Left lobe of liver (tissue), 2 donors: ENCODE results near the gene IQGAP3. TPM values are rescaled to one million over a fixed set of nuclear protein-coding genes. Genes with fewer than 3 reads are reported as not detected.

Experiments used
- ATAC-seq: fragments of 200-7000 bp; cut with Tn5 transposase; one replicate; pipeline ENCODE4 v1.9.1; 2020; ENCODE audit warnings: mild to moderate bottlenecking, moderate library complexity
- DNase-seq: peaks from one replicate; pipeline ENCODE4 v3.0.0-alpha.2; 2020; ENCODE audit warnings: low spot score
- total RNA-seq: library from RNA; stranded (reverse); gene quantifications from one replicate; pipeline ENCODE4 v1.2.1, GENCODE V29; 2021
- donor health status: DM: no; HTN: no; CAD: no; lungs with moderate emphysema.
- donor health status: DM: no; HTN: yes; CAD: no.

Gene IQGAP3
- total RNA-seq, 1 donor from 2014 or later = 0.23 TPM

DNA sequence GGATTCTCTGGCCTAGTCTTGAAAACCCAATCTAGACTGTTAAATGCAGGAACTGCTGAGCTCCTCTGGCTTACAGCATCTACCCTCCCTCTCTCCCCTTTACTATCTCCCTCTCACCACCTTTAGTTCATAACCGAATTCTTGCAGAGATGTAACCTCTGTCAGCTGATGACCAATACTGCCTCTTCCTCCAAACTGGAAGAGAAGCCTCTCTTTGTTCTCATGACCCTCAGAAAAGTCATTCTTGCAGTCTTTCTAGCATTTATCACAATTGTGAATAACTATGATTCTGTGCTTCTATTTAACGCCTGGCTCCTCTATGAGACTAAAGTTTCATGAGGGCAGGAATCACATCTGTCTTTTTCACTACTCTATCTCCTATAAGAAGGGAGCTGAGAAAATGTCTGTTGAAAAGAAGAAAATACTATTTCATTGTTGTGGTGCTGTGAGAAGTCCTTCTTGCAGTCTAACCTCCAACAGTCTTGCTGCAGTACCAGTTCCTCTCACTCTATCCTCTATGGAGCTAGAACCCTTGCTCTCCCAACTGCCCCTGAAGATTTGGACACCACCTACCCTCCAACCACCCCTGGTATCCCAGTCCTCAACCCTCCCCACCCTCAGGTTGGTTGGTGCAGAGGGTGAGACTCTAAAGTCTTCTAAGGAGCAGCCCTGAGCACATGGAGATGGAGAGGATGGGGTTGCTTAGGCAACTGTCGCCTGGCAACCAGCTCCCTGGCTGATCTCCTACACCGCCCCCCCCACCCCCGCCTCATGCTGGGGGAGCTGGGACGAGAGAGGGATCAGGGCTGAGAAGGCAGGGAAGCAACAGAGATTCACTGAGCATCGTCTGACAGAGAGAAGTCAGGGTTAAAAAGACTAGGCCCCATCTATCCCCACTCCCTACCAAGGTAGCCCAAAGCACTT is 85.7 kb downstream of the IQGAP3 start:
- ATAC-seq (no peak), DNase-seq (no peak)

GRCh38 chr1:156485984-156486383 is 86.4 kb downstream of the IQGAP3 start:
- no peak for DNase-seq
- ATAC-seq = no peak

DNA sequence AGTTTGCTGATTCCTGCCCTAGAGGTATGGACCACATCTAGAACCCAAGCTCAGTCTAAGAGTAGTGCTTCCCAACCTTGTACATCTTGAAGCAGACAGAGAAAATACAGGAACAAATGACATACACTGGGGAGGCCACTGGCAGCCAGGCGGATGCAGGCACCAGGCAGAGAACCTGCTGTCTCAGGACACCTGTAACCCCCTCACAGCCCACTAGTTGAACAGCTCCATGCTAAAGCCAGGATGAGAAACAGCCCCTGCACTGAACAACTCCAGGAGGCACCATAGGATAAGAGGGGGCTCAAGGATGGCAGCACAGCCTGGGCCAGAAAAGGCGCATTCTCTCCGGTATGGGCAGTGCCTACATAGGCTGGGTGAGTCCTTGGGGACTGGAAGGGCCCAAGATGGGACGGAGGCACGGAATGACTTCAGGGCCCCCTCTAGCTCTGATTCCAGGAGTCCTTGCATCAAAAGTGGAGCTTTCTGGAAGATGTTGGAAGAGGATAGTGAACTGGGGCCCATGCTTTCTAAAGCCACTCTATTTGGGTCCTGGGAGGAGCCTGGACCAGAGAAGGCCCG is 87.8 kb downstream of the IQGAP3 start:
- DNase-seq = no peak
- ATAC-seq = no peak

DNA sequence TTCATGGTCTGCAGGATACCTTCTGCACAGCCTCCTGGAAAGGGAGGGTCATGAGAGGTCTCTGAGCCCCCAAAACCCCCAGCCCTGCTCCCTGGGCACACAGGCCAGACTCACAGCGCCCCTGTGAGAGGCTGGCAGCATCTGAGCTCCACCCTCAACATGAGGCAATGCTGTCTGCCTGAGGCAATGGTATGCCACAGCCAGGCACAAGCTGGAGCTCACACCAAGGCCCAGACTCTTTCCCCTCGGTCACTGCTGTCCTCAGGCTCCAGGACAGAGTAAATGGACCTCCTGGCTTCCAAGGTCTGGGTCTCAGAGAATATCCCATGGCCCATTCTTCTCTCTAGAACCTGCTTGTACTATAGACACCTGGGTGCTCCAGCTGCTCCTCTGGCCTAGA is 89.0 kb downstream of the IQGAP3 start:
- ATAC-seq (peak; percentile 5), DNase-seq (no peak)

- DNase-seq (no peak), ATAC-seq (no peak)
Measured at GRCh38 chr1:156482276-156482675, 90.1 kb downstream of the IQGAP3 start.

DNA sequence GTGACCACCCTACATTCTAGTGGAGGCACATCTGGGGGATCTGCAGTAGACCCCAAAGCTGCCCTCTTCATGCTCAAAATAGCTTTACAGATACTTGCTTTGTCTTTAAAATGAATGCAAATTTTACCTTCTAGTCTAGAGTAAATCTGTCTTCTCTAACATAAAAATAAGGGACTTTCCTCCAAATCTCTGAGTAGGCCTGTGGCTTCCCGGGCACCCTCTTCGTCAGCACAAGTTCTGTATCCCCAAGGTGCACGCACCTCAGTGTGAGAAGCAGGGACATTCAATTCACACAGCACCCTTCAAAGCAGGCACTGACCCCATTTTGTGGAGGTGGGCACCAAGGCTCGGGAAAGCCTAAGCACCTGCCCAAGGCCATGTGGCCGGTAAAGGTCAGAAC is 90.8 kb downstream of the IQGAP3 start:
- ATAC-seq = no peak
- DNase-seq = no peak

DNA sequence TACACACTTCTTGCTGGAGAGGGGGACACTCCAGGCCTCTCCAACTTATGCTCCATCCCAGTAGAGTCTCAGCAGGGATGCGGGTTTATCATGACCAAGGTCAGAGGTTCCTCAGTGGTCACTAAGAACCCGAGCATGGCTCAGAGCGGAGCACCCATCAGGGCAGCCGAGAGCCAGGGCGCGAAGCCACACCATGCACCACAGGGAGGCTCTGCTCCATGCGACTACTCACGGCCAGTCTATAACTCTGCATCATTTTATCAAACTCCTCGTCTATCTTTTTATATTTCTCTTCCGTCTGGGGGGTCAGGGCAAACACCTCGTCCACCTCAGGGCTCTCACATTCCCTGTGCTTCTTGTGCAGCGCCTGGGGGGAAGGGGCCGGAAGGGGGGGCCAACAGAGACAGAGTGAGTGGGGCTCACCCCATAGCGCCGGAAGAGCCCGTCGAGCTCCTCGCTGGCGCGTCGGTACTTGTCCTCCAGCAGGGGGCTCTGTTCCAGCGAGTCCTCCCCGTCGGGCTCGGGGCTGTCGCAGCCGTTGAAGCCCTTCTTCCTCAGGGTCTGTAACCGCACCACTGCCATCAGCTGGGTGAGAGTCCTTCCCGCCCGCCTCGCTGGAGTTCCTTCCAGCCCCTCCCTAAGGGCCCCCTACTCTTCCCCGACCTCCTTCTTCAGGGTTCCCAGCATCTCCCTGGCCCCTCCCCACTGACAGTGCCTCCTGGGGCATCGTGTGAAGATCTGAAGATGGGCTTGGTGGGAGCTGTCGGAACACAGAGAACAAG is 91.8 kb downstream of the IQGAP3 start:
- ATAC-seq (peak; percentile 36), DNase-seq (no peak)

DNA sequence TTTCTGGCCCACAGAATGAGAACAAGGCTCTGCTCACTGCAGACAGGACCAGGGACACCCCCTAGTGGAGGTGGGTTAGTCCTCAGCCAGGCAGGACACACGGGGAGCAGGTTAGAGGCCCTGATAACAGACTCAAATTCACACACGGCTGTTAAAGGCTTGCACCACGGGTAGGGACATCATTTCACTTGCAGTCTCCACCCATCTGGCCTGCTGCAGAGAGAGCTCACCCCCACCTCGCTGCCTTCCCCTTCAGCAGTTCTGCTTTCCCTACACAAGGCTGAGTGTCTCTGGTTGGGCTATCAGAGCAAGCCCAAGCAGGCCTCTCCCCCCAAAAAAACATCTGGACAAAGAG is 92.4 kb downstream of the IQGAP3 start:
- ATAC-seq (peak; percentile 11), DNase-seq (no peak)

- DNase-seq (no peak), ATAC-seq (no peak)
Measured at GRCh38 chr1:156479093-156480015, 93.0 kb downstream of the IQGAP3 start.

- DNase-seq (no peak), ATAC-seq (no peak)
Measured at GRCh38 chr1:156478250-156478627, 94.1 kb downstream of the IQGAP3 start.

DNA sequence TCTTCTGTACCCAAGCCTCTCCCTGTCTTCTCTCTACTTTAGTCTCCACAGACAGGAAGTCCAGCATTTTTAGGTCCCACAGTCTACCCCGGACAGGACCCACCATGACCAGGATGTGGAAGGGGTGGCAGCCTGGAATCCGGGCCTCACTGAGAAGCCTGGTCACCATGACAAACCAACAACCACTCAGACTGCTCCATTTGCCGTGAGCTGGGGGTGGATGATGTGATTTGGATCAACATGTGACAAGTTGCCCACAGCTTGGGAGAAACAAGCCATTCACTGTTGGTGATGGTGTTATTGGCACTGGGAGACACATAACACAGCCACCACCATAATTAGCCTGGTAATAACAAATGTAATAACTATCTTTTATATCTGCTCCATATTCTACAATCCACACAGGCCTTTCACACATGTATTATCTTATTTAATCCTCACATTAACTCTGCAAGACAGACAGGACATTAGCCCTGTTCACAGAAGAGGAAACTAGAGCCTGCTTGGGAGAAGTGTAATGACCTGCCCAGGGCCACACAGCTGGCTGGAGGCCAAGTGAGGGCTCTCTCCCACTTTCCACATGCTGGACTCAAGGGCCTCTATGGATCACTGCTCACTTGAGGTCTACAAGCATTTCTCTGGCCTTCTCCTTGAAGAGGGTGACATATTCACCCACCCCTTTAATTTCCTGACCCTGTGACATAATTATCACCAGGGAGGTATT is 94.7 kb downstream of the IQGAP3 start:
- ATAC-seq (no peak), DNase-seq (no peak)

GRCh38 chr1:156476501-156477298 is 95.7 kb downstream of the IQGAP3 start:
- no peak for ATAC-seq
- no peak for DNase-seq

DNA sequence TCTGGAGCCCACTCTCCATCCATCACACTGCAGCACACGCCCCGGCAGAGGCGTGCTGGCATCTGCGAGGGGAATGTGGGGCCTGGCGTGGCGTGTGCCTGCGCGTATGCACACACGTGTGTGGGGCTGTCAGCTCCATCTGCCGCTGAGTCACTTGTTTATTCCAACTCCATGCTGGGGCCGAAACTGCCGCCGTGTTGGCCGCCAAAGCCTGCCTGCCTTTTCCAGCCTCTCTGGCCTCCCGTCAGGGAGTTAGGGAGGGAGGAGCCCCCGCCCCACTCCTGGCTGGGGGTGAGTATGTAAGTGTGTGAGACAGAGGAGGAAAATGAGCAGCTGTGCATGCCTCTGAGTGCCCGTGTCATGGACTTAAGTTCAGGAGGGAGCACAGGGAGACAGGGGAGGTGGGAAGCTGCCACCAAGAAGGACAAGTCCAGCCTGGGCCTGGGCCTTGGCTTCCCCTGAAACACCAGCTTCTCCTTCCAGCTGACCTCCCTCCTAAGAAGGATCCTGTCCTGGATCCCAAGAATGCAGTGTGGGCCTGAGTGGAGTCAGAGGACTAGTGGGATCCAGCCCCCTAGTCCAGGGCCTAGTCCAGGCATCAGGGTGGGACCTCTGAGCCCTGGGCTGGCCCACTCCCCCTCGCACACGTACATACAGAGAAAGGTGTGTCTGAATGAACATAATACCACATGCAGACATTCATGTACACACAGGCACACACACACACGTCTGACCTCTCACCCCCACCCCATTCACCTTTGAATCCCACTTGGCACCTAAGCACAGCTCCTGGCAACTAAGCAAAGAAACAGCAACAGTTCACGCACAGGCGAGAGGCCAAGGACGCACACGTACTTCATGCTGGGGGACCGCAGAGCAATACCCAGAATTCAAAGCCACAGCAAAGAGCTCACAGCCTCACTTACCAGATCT is 96.5 kb downstream of the IQGAP3 start:
- DNase-seq (peak; percentile 71), ATAC-seq (peak; percentile 18)

Other genes starting within 250 kb of the IQGAP3 start
- 80.8 TPM for gene CCT3, start 234.3 kb downstream of the IQGAP3 start, total RNA-seq
- 0.40 TPM for gene TSACC, start 234.0 kb downstream of the IQGAP3 start, total RNA-seq
- gene RHBG, start 203.4 kb downstream of the IQGAP3 start, total RNA-seq = 2.8 TPM
- gene MEF2D, start 71.8 kb downstream of the IQGAP3 start, total RNA-seq = 17.5 TPM
- not detected for gene TTC24, start 7.2 kb upstream of the IQGAP3 start, total RNA-seq
- 51.2 TPM for gene NAXE, start 19.2 kb upstream of the IQGAP3 start, total RNA-seq
- gene GPATCH4, start 28.9 kb upstream of the IQGAP3 start, total RNA-seq = 7.3 TPM
- gene HAPLN2, start 46.9 kb upstream of the IQGAP3 start, total RNA-seq = not detected
- not detected for gene BCAN, start 69.6 kb upstream of the IQGAP3 start, total RNA-seq
- 1.4 TPM for gene NES, start 104.8 kb upstream of the IQGAP3 start, total RNA-seq
- gene CRABP2, start 133.0 kb upstream of the IQGAP3 start, total RNA-seq = 0.33 TPM
- gene METTL25B, start 155.9 kb upstream of the IQGAP3 start, total RNA-seq = 26.8 TPM
- gene ISG20L2, start 156.2 kb upstream of the IQGAP3 start, total RNA-seq = 10.8 TPM
- gene MRPL24, start 168.5 kb upstream of the IQGAP3 start, total RNA-seq = 68.7 TPM
- 153 TPM for gene HDGF, start 179.1 kb upstream of the IQGAP3 start, total RNA-seq
- 19.3 TPM for gene PRCC, start 195.0 kb upstream of the IQGAP3 start, total RNA-seq
- gene SH2D2A, start 244.3 kb upstream of the IQGAP3 start, total RNA-seq = 0.78 TPM